Right lobe of liver (tissue), 4 donors: ENCODE results near the gene EIPR1.

Experiments used
- POLR2A ChIP-seq: fragments of 450-650 bp; IDR thresholded peaks from one replicate; pipeline ENCODE4 v1.6.1; 2017; ENCODE audit warnings: antibody characterized with exemption, mild to moderate bottlenecking
- TF ChIP-seq, protein P1 (sequence below), 4 donors: fragments of 200-600 bp in 3 of 4; fragments of 450-650 bp in 1 of 4; IDR thresholded peaks; one replicate each; pipeline versions ENCODE4 v1.5.1 to v1.8.0; 2016 to 2022; ENCODE audit warnings: antibody characterized with exemption in 4 of 4, mild to moderate bottlenecking in 2 of 4
- donor health status: DM: no; HTN: no; CAD: no.
- donor health status: DM: no; HTN: no; CAD: no.
- donor health status: DM: no; HTN: yes; CAD: no.

DNA sequence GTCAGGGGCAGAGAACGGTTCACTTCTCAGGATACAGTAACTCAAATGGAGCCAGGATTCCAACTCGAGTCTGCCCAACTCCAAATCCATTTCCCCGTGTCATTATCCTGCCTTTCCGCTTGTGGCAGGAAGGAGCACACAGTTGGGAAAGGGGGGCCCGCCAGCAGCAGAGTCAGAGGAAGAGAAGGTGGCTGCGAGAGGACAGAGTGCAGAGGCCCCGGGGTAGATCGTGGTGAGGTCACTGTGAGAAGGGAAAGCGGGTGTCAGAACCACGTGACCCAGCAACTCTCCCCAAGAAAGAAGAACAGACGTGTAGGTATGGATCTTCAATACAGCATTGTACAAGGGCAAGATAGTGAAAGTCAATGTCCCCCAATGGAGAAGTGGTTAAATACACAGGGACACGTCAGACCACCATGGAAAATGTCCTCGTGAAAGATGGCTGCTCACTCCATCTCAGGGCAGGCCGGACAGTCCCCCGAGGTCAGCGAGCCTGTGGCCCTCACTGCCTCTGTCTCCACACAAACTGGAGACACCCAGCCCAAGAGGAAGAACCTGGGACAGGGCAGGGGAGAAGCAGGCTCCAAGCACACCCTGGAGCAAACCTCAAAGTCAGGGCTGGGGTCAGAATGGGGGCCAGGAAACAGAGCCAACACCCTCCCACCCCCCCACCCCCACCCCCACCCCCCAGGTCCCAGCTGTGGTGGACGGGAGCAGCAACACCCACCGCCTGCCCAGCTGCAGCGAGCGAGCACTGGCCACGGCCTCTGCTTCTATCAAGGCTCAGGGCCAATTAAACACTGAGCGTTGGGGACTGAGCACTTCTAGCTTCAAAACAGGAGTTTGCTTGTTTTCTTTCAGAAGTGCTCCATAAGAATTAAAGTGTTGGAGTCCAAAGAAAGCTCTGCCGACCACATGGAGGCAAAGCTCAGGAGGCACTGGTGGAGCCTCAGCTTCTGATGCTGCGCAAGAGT is 92.7 kb downstream of the EIPR1 start:
- no peak for TF ChIP-seq POLR2A
- TF ChIP-seq, protein P1, sequence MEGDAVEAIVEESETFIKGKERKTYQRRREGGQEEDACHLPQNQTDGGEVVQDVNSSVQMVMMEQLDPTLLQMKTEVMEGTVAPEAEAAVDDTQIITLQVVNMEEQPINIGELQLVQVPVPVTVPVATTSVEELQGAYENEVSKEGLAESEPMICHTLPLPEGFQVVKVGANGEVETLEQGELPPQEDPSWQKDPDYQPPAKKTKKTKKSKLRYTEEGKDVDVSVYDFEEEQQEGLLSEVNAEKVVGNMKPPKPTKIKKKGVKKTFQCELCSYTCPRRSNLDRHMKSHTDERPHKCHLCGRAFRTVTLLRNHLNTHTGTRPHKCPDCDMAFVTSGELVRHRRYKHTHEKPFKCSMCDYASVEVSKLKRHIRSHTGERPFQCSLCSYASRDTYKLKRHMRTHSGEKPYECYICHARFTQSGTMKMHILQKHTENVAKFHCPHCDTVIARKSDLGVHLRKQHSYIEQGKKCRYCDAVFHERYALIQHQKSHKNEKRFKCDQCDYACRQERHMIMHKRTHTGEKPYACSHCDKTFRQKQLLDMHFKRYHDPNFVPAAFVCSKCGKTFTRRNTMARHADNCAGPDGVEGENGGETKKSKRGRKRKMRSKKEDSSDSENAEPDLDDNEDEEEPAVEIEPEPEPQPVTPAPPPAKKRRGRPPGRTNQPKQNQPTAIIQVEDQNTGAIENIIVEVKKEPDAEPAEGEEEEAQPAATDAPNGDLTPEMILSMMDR (IDR thresholded peaks at IDR 0.05) = no peak
